Measurements from ENCODE around the gene CD99. TPM values are rescaled to one million over a fixed set of nuclear protein-coding genes. Genes with fewer than 3 reads are reported as not detected.

The CD99 gene
- total and polyA plus RNA-seq, 8 donors: 176 to 313 (median 247) TPM

DNA sequence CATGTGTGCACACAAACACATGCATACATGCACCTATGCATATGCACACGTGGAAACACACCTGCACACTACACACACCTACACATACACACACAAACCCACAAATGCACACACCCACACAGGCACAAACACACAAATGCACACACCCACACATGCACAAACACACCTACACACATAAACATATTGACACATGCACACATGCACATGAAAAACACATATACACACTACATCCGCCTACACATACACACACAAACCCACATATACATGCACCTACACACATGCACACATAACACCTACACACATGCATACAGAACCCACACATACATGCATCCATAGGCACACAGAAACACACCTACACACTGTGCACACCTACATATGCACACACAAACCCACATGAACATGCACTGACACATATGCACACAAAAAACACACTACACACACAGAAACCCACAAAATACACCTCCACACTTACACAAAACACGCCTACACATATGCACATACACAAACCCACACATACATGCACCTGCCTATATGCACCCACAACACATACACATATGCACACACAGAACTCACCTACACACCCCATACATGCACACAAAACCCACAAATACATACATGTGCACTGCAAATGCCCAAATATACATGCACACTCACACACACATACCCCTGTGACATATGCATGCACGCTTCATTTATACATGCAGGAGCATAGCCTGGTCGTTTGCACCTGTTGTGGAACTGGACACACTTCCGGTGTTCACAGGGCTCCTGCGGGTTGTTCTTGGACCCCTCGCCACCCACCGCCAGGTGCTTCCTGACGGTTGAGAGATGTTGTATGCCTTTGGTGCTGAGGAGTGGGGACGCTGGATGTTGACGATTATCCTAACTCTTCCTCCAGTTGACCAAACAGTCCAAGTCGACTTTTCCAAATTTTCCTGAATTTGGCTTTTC, 22.1 kb downstream of the CD99 start:
- ATAC-seq: no peak
- intact Hi-C loops (cut with DNase I): no loop called here

DNA sequence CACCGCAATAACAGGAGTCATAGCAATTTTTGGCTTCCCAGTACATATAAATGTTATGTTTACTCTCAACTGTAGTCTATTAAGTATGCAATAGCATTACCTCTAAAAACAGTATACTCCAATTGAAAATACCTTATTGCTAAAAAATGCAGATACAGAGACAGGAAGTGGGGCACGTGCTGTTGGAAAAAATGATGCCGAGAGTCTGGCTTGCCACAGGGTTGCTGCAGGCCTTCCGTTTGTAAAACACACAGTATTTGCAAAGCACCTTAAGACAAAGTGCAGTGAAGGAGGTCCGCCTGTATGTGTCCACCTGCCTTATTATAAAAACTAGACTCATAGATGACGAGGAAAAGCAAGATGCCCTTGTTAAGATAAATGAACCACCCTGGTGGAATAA, 23.5 kb downstream of the CD99 start:
- Histone ChIP-seq H3K36me3 (peaks cover 0 to 59% of the 10 kb centered on the region in 2 donors), H3K27me3 (no peaks in the 10 kb centered on the region), H3K9me3 (no peaks in the 10 kb centered on the region), H3K4me1 (peaks cover 5 to 23% of the 10 kb centered on the region in 2 donors), H3K27ac (no peak overlapping the region), H3K4me3 (no peak overlapping the region)
- DNase-seq (no peak), ATAC-seq (no peak)
- TF ChIP-seq, protein P1, sequence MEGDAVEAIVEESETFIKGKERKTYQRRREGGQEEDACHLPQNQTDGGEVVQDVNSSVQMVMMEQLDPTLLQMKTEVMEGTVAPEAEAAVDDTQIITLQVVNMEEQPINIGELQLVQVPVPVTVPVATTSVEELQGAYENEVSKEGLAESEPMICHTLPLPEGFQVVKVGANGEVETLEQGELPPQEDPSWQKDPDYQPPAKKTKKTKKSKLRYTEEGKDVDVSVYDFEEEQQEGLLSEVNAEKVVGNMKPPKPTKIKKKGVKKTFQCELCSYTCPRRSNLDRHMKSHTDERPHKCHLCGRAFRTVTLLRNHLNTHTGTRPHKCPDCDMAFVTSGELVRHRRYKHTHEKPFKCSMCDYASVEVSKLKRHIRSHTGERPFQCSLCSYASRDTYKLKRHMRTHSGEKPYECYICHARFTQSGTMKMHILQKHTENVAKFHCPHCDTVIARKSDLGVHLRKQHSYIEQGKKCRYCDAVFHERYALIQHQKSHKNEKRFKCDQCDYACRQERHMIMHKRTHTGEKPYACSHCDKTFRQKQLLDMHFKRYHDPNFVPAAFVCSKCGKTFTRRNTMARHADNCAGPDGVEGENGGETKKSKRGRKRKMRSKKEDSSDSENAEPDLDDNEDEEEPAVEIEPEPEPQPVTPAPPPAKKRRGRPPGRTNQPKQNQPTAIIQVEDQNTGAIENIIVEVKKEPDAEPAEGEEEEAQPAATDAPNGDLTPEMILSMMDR (IDR thresholded peaks at IDR 0.05): no peak
- intact Hi-C loops (cut with DNase I): no loop called here

More for the DNA sequence above, 22.1 kb downstream of the CD99 start:
- Histone ChIP-seq H3K4me3 (no peak overlapping the region), H3K4me1 (peaks cover 8 to 37% of the 10 kb centered on the region in 2 donors), H3K9me3 (no peaks in the 10 kb centered on the region), H3K27ac (no peak overlapping the region), H3K27me3 (no peaks in the 10 kb centered on the region), H3K36me3 (peaks cover 0 to 45% of the 10 kb centered on the region in 2 donors)
- TF ChIP-seq, protein P1 (IDR thresholded peaks at IDR 0.05): no peak
- DNase-seq: no peak

DNA sequence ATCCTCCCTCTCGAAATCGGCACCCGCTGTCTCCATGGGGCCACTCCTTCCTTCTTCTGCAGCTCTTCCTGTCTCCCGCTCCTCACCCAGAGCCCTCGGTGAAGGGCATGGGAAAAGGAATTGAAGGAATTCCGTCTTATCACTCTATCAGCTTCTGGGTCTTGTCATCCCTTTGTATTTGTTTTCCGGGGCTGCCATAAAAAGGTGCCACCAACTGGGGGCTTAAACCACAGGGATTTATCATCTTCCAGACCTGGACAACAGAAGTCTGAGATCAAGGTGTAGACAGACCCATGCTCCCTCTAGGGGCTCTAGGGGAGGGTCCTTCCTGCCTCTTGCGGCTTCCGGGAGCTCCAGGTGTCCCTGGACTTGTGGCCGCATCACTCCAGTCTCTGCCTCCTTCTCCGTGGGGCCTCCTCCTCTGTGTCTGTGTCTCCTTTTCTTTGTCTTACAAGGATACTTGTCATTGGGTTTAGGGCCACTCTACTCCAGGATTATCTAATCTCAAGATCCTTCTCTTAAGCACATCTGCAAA, 24.0 kb downstream of the CD99 start:
- Histone ChIP-seq H3K27me3 (no peaks in the 10 kb centered on the region), H3K36me3 (peaks cover 0 to 65% of the 10 kb centered on the region in 2 donors)
- intact Hi-C loops (cut with DNase I): no loop called here

DNA sequence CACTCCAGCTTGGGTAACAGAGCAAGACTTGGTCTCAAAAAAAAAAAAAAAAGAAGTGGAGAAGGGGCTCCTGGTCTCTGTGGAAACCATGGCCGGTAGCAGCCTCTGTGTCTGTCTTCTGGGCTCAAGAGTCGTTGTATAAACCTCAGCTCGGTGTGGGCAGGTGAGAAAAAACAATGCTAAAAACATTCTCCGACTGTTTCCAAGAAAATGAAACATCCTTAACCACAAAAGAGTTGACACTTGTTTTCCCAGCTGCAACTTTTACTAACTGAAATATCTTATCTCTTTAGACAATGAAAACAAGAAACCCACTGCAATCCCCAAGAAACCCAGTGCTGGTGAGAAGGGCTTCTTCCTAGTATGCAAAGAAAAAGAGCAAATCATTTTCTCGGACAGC, 26.2 kb downstream of the CD99 start:
- TF ChIP-seq, protein P1 (IDR thresholded peaks at IDR 0.05): no peak
- intact Hi-C loops (cut with DNase I): no loop called here
- H3K9me3 ChIP-seq: no peaks in the 10 kb centered on the region
- DNase-seq (no peak), ATAC-seq (no peak)
- no peaks in the 10 kb centered on the region for H3K27me3 ChIP-seq
- H3K4me3 ChIP-seq: no peak overlapping the region
- H3K4me1 ChIP-seq: no peaks in the 10 kb centered on the region
- H3K27ac ChIP-seq: no peak overlapping the region
- peaks cover 0 to 79% of the 10 kb centered on the region in 2 donors for H3K36me3 ChIP-seq

More for the DNA sequence above, 24.0 kb downstream of the CD99 start:
- peaks cover 0 to 17% of the 10 kb centered on the region in 2 donors for H3K4me1 ChIP-seq
- DNase-seq: no peak
- H3K9me3 ChIP-seq: no peaks in the 10 kb centered on the region
- no peak overlapping the region for H3K4me3 ChIP-seq
- no peak overlapping the region for H3K27ac ChIP-seq
- TF ChIP-seq, protein P1 (IDR thresholded peaks at IDR 0.05): no peak
- ATAC-seq: no peak

DNA sequence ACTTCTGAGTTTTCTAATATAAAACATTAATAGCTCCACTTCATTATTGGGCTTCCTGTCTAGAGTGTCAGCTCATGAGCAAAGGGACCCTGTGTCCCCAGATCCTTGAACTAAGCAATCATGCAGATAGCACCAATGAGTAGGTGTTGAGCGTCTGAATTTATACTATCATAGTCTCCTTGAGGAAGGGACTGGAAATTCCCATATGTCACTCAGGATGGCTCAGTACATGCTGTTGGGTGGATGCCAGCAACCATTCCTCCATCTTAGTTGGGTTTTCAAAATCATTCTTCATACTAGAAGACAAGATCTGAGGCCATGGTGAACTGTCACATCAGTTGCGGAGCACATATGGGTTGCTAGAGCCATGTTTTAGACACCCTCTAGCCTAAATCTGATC, 27.7 kb downstream of the CD99 start:
- intact Hi-C loops (cut with DNase I): no loop called here
- DNase-seq (no peak), ATAC-seq (no peak)
- Histone ChIP-seq H3K4me1 (no peaks in the 10 kb centered on the region), H3K36me3 (peaks cover 0 to 94% of the 10 kb centered on the region in 2 donors), H3K27ac (no peak overlapping the region), H3K9me3 (no peaks in the 10 kb centered on the region), H3K4me3 (no peak overlapping the region), H3K27me3 (no peaks in the 10 kb centered on the region)
- TF ChIP-seq, protein P1 (IDR thresholded peaks at IDR 0.05): no peak

Measured in left lung (tissue), 10 donors.